NCI-H2107 (cell line): ENCODE measurements around the gene CD200R1.
"Not testable (repeated sequence)": the region's sequence is repeated elsewhere in the genome, so short reads cannot be mapped to it uniquely, and the experiment has no call there.

ENCODE experiments used
- DNase-seq: peaks from one replicate; lab custom pipeline; 2025; lab: John Stamatoyannopoulos, UW

Gene CD200R1

DNA sequence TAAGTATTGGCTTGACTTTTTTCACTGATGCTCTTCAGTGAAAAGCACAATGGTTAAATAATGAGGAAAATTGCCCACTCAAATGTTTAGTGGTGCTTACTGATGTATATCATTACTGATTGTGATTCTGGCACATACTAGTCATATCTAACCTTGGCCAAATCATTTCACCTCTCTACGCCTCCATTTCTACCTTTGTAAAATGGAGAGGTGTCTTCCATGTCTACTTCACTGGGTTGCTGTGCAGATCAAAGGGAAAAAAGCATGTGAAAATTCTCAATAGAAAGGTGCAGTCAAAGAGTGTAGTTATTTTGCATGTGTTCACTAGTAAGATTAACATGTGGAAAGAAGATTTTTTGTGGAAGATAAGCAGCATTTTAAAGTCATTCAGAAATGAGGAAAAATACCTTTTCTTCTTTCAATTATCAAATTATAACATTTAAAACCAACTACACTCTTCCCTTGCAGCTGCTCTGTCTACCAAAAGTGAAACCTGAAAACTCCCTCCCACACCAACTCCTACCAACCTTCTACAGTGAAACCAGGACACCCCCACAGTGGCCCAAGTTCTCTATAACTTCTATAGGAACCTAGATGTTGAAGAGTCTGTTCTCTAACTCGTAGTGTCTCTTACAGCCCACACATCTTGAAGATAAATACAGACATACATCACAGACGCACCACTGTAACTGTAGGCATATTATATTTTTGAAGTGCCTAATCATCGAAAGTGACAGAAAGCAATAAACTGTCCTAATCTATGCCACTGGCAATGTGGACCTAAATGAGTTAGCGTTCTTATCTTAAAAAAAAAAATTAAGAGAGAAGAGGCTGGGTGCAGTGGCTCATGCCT is 1.4 kb downstream of the CD200R1 start:
- DNase-seq, result no peak

DNA sequence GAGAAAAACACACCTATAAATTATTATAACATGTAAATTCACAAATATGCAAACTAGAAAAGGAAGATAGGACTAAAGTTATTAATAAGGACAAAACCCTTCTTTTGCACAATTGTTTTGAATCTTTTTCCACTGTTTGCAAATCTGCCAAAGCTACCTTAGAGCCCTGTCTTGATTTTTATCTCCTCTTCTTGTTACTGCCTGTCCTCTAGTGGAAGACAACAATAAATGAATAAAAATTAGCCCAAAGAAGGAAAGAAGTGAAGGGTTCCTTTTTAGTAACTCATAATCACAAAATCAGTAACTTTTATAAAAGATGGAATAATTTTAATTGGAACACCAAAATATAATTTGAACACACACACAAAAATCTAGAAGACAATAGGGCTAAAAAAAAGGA is 2.7 kb downstream of the CD200R1 start:
- DNase-seq, result no peak

- DNase-seq, result no peak
These were observed 7.1 kb downstream of the CD200R1 start for GRCh38 chr3:112967828-112968227.

DNA sequence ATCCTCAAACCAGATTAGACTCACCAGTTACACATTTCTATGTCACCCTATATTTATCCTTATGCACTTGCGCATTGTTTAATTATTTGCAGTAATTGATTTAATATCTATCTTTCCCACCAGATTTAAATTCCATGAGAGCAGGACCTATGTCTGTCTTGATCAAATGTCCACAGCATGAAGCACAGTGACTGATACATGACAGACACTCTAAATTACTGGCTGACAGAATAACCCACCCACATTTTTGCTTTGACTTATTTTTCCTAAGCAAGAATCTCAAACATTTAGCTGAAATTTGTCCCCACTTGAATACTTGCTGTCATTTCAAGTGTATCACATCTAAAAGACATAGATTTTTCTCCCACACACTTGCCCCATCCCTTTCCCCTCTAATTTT is 7.5 kb downstream of the CD200R1 start:
- DNase-seq, result no peak

GRCh38 chr3:112966633-112967032 is 8.3 kb downstream of the CD200R1 start:
- DNase-seq, result no peak

DNA sequence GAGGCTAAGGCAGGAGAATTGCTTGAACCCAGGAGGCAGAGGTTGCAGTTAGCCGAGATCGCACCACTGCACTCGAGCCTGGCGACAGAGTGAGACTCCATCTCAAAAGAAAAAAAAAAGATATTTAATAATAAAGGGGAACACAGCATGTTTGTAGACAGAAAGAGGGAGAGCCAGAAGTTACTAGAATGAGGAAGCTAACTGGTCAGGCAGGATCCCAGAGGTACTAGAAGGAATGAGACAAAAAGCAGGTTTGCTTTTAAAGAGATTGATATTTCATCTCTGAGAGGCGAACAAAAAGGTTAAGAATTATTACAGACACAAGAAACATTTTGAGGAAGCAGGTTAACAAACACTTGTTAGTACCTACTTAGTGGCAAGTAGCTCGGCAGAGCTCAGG is 9.2 kb downstream of the CD200R1 start:
- DNase-seq, result no peak

GRCh38 chr3:112963683-112964082 is 11.2 kb downstream of the CD200R1 start:
- no peak for DNase-seq

DNA sequence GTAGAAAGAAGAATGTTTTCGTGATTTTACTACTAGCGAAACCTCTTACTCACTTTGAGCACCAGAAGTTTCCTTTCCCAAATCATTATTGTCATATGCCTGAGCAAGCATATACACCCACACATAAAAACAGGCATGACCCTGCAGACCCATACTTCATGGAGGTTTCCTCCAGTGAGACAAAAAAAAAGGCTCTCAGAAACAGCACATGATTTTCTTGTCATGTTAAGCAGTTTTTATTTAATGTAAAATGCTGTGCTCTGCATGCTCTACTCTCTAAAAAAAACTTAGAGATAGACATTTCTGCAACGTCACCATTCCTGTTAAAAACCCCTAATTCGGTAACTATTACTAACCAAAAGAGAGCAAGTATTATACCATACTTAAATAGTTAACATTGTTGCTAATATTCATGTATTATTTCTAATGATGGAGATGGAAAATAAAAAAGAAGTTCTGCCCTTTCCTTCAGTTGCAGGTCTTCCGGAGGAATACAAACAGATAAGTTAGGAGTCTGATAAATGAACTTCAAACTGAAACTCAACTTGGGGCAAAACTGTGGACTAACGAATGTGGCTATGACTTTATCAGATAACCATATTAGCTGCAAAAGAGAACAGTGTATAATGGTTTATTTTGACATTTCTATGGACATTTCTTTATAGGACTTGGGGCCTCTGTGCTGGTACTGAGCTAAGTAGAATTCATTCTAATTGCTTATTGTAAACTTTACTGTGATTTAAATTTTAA is 15.9 kb downstream of the CD200R1 start:
- no peak for DNase-seq

- no peak for DNase-seq
These were observed 18.6 kb downstream of the CD200R1 start for GRCh38 chr3:112956351-112956750.

DNA sequence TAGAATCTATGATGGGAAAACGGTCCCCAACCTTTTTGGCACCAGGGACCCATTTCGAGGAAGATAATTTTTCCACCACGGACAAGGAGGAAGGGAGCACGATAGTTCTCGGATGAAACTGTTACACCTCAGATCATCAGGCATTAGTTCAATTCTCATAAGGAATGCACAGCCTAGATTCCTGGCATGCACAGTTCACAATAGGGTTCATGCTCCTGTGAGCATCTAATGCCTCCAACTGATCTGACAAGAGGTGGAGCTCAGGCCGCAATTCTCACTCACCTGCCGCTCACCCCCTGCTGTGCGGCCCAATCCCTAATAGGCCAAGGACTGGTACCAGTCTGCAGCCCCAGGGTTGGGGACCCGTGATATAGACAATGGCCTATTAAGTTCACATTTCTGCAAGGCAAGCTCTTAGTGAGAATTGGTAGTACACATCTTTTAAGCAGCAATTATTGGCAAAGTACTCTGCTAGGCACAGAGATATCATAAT is 26.5 kb downstream of the CD200R1 start:
- no peak for DNase-seq

GRCh38 chr3:112931736-112932521 is 43.0 kb downstream of the CD200R1 start:
- DNase-seq, result no peak

- no peak for DNase-seq
These were observed 44.1 kb downstream of the CD200R1 start for GRCh38 chr3:112930771-112931170.

DNA sequence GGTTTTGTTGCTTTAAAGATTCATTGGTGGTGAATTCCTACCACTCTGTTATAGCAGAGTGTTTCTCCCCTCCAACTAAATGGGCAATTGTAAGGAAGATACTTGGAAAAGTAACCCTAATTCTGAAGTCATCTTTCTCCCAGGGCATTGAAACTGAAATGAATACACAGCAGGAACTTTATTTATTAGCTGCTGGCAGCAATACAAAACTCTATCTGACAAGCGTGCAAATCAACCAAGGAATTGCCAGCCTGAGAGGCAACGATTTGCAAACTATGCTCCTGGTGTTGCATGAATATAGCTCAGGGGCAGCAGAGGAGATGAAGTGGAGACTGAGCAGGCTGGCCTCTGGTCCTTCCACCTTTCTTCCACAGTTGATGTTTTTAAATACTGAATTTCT is 48.9 kb downstream of the CD200R1 start:
- DNase-seq, result no peak

- DNase-seq, result no peak
These were observed 49.3 kb downstream of the CD200R1 start for GRCh38 chr3:112925560-112925959.

GRCh38 chr3:112919541-112919940 is 55.4 kb downstream of the CD200R1 start:
- not testable (repeated sequence) for DNase-seq

DNA sequence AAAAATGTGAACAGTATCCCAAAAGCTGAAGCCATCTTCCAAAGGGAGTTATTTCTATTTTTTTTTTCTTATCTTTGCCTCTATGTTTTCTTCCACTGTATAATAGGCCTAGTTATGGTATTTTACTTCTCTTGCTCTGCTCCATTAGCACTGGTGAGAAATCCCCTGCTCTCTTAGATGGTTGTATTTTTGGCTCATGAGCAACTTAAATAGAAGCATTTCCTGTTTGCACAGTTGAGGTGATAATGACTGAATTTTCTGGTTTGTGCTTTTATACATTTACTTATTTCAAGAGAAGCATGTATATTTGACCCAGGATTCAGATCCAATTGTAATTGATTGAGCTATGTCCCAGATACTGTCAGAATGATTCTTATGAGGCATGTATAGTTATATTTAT is 66.7 kb downstream of the CD200R1 start:
- no peak for DNase-seq

DNA sequence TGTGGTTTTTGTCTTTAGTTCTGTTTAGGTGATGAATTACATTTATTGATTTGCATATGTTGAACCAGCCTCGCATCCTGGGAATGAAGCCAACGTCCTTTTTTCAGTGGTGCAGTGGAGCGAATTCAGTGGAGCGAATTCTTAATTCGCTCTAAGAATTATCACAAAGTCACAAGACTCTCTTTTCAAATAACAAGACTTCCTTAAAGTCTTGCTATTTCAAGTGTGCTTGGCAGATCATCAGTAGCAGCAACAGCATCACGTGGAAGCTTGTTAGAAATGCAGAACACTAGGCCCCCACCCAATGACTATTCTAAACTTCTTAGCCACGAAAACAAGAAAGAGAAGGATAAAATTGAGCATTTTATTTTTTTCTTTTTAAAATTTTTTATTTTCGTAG is 70.1 kb downstream of the CD200R1 start:
- no peak for DNase-seq

GRCh38 chr3:112900113-112900512 is 74.8 kb downstream of the CD200R1 start:
- DNase-seq, result no peak

GRCh38 chr3:112897791-112898190 is 77.1 kb downstream of the CD200R1 start:
- DNase-seq, result no peak

DNA sequence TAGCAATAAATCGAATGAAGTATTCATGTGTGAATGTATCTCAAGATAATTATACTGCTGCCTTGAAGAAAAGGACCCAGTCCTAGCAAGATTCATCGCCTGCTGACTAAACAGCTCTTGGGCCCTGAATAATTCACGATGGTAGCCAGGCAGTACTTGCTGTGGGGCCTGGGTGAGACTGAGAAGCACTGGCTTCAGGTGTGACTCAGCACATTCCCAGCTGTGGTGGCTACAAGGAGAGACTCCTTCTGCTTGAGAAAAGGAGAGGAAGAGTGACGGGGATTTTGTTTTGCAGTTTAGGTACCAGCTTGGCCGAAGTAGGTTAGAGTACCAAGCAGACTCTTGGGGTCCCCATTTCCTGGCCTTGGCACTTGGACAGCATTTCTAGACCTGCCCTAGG is 80.6 kb downstream of the CD200R1 start:
- no peak for DNase-seq

GRCh38 chr3:112889357-112889756 is 85.5 kb downstream of the CD200R1 start:
- DNase-seq, result no peak

- DNase-seq, result no peak
These were observed 86.4 kb downstream of the CD200R1 start for GRCh38 chr3:112888381-112889085.
